Uterus (tissue), 2 donors: ENCODE data around the gene PES1.
"Not testable (repeated sequence)": the region's sequence is repeated elsewhere in the genome, so short reads cannot be mapped to it uniquely, and the experiment has no call there.

Experiments used
- CTCF ChIP-seq, 4 experiments: fragments of 200-600 bp in 2 of 4; fragments of 450-650 bp in 2 of 4; sonication (generic) in 2 of 4; IDR thresholded peaks; one replicate each; pipeline ENCODE4 v1.5.1; 2016 to 2019; ENCODE audit warnings: antibody characterized with exemption in 4 of 4, mild to moderate bottlenecking in 2 of 4, moderate library complexity in 1 of 4
- POLR2A ChIP-seq, 2 donors: fragments of 450-650 bp; IDR thresholded peaks; one replicate each; pipeline ENCODE4 v1.6.1; 2016; ENCODE audit warnings: antibody characterized with exemption in 2 of 2, mild to moderate bottlenecking in 1 of 2, moderate library complexity in 1 of 2

- TF ChIP-seq CTCF, POLR2A (IDR thresholded peaks at IDR 0.05): not testable (repeated sequence)
These were observed 39.9 kb downstream of the PES1 start for GRCh38 chr22:30551813-30552212.
